ENCODE data around the gene KCNC1. TPM values are rescaled to one million over a fixed set of nuclear protein-coding genes. Genes with fewer than 3 reads are reported as not detected.

Gene KCNC1
- total RNA-seq (ENCODE audit: insufficient read depth, low replicate concordance), result 5.1 TPM

DNA sequence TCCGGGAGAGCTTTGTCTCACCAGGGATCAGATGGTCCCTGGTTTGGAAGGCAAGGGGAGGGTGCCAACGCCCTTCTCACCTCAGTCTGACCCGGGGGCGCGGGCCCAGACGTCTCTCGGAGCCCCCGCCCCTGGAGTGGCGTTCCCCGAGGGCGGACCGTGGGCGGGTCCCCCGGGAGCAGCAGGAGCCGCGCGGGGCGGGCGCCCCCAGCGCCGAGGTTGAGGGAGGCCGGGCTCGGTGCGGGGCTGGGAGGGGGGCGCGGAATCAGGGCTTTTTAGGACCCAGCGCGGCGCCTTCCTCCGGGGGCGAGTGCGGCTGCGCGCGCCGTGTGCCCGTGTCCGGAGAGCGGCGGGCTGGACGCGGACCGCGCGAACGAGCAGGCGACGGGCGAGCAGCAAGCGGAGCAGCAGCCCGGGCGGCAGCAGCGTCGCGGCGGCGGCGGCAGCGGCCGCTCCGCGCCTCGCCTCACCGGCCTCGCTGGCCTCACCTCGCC is at the start of gene KCNC1:
TSS of gene KCNC1 (plus strand) at position 364 of the 494 bp plus-strand sequence. CDS start 1,222 bp downstream, outside the sequence.
- peak; percentile 31 for DNase-seq (ENCODE audit: low spot score)

DNA sequence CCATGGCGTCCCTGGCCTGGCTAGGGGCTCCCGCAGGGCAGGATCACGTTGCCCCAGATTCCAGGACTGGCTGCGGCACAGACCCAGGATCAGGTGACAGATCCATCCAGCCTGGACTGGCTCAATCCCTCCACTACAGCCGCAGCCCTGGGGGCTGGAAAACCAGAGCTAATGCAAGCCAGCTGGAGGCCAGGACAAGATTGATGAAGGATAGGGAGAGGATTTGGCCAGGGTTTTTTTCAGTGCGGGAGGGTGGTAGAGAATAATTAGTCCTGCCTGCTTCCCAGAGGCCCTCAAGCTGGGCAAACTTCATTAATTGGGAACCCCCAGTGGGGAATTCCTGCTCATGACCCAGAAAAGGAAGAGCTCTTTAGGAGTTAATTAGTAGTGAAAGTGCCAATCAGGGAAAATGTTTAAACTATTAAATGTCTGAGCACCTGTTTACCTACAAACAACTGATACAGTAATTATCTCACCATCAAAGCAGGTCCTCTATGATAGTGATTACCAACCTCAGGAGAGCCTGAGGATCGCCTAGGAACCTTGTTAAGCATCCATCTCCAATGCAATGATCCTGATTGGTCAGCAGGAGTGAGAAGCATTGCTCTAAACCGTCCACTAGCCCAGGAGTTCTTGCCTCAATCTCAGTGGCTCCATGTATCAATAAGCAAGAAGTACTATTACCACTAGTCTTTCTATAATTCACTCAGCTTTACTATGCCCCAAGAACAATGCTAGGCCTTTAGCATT is 48.2 kb upstream of the KCNC1 start:
- no peak for DNase-seq (ENCODE audit: low spot score)

DNA sequence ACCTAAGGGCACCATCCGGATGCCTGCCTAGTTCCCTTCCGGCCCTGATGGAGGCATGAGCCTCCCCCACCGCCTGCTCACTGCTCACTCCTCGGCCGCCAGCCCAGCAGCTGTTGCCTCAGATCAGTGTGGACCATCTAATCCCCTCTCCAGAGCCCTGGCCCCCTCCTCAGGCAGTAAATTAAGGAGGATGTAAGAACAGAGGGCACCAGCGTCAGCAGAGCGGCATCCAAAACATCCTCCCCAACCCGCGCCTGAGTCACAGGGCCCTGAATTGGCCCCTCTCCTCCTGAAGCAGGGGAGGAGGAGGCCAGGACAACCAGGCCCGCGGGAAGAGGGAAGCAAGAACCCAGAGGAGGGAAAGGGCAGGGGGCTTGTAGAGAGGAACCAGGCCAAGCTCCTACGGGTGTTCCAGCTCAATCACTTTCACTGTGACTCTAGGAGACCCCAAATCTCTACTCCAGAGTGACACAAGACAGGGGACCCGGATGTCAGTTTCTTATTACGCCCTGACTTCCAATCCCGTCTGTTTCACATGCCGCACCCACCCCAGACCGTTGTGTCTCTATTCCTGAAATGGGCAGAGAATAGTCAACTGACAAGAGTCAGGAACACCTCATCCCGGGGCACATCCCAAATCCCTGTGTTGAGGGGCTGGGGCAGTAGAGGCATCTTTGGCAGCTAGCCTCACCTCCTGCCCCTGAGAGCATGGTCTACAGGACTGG is 46.5 kb upstream of the KCNC1 start:
- DNase-seq (ENCODE audit: low spot score), result peak; percentile 11

DNA sequence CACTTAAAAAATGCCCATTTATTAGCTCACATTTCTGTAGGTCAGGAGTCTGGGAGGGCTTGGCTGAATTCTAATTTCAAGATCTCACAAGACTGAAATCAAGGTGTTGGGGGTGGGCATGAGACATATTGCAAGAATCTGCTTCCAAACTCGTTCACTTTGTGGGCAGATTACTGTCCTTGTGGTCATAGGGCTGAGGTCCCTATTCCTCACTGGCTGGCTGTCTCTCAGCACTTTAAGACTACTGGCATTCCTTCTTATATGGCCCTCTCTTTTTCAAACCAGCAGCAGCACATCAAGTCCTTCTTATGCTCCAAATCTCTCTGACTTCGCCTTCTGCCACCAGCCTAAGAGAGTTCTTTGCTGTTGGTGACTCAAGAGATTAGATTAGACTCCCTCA is 43.0 kb upstream of the KCNC1 start:
- DNase-seq (ENCODE audit: low spot score), result no peak

DNA sequence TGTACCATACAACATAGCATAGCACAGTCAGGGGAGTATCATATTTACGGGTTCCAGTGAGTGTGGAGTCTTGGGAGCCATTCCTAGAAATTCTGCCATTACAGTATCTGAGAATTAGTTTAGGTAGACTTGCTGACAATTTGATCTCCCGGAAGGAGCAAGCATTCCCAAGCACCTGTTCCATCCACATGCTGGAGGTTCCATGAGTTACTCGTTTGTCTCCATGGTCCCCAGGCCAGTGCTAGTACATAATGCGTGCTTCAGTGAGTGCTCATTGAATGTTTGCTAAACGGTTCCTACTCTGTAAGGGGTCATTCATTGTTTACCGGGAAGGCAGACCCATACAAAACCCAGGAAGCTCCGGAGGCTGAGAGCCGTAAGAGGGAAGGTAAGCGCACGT is 42.6 kb upstream of the KCNC1 start:
- no peak for DNase-seq (ENCODE audit: low spot score)

DNA sequence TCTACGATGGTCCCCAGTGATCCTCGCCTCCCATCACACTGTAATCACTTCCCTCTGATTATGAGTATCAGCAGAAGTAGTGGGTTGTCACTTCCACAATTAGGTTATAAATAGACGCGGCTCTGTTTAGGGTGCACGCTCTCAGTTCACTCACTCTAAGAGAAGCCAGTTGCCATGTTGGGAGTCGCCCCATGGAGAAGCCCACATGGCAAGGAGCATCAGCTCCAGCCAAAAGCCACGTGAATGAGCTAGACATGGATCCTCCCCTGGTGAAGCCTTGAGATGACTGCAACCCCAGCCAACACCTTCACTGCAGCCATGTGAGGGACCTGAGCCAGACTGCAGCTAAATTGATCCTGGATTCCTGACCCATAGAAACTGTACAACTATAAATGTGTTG is 41.6 kb upstream of the KCNC1 start:
- no peak for DNase-seq (ENCODE audit: low spot score)

DNA sequence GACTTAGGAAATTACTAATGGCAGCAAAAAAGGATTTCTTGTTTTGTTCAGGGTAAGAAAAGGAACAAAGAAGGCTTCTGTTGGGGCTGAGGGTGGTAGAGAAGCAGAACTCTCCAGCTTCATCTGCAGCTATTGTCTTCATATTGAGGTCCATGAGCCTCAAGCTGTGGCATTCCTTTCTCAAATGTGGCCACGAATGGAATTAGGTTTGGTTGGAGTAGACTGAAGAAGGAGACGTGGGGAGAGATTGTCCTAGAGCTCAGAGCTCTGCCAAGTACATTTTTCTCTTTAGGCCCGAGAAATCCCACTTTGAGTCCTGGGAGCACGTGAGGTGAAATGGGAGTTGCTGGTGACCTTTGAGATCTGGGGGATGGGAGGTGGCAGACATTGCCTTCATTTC is 41.0 kb upstream of the KCNC1 start:
- no peak for DNase-seq (ENCODE audit: low spot score)

DNA sequence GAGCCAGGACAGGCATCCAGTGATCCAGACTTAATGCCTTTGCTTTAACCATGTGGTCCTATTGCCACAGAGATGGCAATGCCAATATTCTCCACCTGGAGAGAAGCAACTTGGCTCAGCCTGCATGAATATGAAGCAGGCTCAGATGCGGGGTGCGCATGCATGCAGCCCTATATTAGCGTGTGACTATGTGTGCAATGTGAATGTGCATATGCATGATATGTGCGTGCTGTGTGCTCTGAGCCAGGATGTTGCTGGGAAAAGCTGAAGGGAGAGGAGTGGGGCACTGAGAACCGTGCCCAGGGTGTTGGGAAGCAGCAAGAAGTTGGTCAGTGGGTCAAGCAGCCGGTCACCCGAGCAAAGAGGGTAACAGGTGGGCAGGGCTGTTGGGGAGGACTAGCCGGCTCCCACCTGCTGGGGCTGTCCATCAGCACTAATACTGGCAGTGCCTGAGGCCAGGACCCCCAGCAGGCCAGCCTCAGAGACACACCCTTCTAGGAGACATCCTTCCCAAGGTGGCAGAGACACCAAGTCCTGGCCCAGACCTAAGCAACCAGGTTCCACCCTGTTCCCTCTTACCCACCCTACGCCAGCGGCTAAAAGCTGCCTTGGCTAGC is 40.0 kb upstream of the KCNC1 start:
- DNase-seq (ENCODE audit: low spot score), result no peak

DNA sequence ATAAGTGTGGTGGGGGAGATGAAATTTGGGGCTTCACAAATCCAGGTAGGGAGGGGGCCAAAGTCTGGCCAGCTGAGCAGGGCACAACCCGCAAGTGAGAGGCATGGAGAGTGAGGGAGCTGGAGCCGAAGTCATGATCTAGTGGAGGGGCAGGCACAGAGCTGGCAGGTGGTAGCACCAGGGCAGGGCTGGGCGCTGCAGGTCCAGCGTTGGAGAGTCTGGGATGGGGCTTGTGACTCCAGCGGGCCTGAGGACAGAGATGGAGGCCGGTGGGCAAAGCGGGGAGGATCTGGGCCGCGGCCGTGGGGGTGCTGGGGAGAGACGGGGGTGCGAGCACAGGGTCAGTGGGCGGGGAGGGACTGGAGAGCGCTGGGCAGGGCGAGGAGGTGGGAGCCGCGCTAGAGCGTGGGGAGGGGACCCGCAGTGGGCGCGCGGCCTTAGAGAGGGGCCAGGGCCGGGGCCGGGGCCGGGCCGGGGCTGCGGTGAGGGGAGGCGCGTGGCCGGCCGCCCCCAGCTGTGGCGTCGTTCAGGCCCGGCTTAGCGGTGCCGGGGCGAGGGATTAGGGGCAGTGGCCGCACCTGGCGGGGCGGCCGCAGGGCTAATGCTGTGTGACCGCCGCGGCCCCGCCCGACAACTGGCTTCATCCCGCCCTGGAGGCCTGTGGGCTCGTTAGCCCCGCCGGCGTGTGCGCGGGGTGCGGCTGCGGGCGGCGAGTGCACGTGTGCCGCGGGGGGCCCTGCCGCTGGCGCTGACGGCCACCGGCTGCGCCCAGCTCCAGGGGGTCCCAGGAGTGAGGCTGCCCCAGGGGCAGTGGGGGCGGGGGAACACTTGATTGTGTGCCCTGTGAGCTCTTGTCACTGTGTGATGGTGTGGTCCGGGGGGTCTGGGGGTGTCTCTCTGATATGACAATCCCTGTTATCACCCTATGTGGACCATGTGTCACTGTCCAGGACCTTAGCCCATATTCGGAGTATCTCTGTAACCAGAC is 38.8 kb upstream of the KCNC1 start:
- DNase-seq (ENCODE audit: low spot score), result no peak

DNA sequence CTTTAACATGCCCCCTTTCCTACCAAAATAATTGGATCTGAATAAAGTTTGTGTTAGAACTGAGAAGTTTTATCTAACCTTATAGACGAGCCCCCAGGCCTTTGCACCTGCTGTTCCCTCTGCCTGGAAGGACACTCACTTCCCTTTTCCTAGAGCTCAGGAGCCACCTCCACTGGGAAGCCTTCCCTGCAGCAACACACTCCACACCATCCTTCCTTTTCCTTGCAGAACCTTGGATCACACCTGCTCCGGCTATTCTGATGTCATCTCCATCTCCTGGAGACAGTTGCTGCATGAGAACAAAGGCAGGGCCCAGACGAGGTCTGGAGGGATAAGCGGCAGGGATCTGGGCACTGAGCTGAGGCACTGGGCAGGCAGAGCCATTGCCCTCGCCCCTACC is 37.8 kb upstream of the KCNC1 start:
- no peak for DNase-seq (ENCODE audit: low spot score)

DNA sequence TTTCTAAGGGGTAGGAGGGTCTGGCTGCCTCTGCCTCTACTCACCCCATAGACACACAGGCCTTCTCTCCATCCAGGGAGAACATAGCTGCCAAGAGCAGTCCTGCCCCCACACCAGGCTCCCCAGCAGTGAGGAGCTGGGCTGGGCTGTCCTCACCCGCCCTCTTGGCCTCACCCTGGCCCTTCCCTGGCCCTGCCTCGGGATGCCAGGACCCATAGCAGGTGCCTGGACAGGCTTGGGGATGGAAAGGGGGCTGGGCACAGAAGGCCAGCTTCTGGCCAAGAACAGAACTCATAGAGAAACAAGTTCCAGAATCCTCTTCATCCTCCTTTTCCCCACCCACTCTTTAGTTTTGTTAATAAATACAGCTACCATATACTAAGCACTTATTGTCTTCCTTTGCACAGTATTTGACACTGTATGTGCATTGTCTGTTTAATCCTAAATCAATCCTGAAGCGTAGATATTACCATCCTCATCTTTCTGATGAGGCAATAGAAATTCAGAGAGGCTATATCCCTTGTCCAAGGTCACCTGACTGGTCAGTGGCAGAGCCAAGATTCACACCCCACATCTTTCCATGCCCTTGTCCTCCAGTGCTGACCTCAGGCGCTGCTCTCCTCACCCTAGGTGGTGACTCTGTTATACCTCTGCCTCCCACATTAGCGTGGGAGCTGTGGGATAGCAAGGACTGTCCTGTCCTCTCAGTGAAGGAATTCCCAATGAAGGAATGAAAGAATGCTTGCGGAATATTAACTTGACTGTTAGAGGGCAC is 37.2 kb upstream of the KCNC1 start:
- DNase-seq (ENCODE audit: low spot score), result no peak

DNA sequence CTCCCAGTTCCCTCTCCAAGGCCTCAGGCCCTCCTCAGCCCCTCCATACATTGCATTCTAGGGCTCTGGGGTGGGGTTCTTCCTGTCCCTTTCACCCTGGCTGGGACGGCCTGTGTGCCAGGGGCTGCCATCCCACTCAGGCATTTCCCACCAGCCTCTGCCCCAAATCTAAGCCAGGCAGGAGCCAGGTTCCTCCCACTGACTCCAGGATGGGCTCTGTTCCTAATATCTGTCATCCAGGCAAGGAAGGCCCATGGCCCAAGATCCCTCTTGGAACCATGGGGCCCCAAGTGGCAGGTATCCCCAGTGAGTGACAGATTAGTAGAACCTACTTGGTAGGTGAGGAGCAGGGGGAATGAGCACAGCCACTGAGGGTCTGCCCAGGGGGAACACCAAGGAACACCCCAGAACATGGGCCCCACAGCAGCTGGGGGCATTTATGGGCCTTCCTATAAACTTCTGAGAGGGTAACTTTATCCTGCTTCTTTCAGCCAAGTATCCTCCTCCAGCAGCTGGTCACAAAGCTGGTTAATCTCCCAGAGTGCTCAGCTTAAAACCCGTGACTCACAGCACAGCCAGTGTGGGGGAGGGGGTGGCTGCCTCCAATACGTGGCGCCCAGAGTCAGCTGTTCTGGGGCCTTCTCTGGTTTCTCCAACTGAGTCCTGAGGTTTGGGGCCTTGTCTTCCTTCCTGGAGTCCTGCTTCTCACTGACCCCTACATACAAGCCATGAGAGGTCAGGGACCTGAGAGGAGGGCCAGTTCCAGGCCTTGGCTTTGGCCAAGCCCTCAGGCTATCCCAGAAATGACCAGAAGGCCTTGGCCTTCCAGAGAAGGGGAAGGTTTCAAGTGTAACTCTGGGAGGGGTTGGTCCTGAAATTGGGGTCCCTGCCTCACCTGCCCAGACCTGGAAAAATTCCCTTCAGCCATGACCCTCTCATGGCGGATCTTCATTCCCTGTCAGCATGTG is 35.1 kb upstream of the KCNC1 start:
- DNase-seq (ENCODE audit: low spot score), result peak; percentile 70

DNA sequence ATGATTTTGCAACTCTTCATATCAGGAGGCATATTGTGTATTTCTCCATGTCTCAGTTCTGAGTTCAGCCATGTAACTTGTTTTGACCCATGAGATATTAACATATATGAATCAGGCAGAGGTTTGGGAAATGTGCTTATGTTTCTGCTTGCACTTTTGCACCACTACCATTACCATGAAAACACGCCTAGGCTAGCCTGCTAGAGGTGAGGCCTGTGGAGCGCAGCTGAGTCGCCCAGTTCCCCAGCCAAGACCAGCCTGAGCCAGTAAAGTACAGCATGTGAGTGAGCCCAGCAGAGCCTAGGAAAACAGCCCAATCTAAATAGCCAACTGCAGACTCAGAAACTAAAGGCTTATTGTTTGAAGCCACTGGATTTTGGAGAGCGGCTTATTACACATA is 33.6 kb upstream of the KCNC1 start:
- no peak for DNase-seq (ENCODE audit: low spot score)

DNA sequence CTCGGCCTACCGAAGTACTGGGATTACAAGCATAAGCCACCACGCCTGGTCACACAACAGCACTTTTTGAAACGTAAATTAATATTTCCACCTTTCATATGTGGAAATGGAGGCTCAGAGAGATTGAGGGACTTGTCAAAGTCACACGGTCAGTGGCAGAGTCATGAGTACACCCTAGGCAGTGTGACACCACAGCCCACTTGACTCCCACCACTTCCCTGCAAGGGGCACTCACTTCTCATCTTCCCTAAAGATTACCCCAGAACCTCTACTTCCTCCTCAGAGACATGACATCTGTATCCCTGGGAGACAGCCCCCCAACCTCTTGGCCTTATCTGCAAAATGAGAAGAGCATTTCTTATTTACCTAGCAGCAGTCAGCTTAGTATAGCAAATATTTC is 31.7 kb upstream of the KCNC1 start:
- DNase-seq (ENCODE audit: low spot score), result no peak

DNA sequence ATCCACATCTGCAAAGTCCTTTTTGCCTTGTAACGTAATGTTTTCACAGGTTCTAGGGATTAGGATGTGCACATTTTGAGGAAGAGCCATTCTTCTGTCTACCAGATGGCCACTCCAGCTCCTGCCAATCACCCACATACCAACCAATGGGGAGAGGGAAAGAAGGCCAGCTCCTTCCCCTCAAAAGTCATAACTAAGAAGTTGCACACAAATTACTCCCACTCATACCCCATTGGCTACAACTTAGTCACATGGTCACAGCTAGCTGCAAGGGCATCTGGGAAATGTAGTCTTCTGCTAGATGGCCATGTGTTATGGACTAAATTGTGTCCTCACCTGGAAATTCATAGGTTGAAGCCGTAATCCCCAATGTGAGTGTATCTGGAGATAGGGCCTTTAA is 30.6 kb upstream of the KCNC1 start:
- DNase-seq (ENCODE audit: low spot score), result no peak

DNA sequence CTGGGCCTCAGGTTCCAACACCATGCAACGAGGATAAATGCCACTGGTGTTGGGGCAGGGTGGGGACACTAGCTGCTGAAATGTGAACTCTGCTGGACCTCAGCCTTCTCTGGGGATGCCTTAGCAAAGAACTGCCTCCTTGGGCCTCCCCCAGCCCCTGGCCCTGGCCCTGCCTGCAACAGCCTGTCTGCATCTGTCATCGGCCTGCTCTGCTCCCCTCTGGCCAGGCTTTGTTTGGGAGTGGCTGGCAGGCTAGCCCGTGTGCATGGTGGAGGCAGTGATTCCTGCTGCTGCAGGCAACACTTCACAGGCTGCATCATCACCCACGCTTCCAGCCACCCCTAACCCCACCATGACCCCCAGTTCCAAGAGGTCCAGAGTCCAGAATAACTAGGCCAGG is 26.8 kb upstream of the KCNC1 start:
- no peak for DNase-seq (ENCODE audit: low spot score)

DNA sequence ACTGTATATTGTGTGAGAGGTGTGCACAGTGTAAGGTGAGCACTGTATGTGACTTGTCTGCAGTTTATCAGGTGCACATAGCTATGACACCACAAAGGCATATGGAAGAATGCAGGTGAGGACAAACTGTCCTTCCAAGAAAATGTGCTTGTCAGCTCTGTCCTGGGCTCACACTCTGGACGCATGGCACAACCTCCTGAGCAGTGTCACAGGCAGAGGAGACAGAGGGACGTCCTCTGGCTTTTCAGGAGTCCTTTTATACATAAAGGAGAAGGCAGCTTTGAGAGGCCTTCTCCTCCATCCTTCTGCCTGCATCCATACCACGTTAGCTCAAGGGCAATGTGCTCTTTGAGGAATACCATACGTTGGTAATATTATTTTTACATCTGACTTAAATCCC is 22.7 kb upstream of the KCNC1 start:
- no peak for DNase-seq (ENCODE audit: low spot score)

DNA sequence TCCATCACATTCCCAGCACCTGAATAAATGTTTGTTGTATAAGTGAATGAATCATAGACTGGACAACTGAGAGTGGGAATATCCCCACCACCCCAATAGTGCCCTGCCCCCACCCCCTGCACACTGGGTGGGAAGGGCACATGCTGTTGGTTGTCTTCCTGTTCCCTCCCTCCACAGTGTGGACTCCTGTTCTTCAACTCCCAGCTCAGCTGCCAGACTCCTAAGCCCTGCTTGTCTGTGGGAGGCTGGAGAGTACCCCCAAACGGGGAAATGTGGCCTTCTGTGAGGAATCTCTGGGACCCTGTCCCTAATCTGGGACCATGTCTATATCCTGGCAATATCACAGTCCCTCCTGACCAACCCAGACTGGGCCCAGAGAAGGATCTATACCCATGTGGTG is 20.7 kb upstream of the KCNC1 start:
- no peak for DNase-seq (ENCODE audit: low spot score)

DNA sequence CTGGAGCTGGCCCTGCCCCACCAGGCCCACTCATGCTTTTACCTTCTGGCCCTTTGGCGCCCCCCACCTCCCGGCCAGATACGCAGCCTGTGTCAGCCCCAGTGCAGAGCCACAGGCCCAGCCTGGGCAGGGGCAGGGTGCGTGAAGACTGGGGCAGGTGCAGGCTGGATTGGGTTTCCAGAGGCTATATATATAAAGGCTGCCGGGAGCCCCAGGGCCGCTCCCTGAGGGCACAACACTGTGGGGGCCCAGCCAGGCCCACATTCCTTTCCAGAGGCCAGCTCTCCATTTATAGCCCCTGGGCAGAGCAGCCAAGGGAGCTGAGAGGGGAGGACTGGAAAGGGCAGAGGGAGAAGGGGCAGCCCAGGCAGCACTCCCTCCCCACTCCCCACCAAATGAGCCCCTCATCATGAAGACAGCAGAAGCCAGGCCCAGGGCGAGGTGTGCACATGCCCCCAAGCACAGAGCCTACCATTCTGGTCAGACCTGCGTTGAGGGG is 20.2 kb upstream of the KCNC1 start:
- no peak for DNase-seq (ENCODE audit: low spot score)
